Effector CD8-positive, alpha-beta T cell (primary cell): ENCODE measurements around the gene AKTIP.
A peak's percentile ranks its signal among the peaks of the same experiment; 100 is the strongest.

Experiments
- DNase-seq: peaks from one replicate; lab custom pipeline; 2025; lab: John Stamatoyannopoulos, UW

Gene AKTIP

GRCh38 chr16:53480394-53480793 is 22.6 kb downstream of the AKTIP start:
- DNase-seq: no peak

- DNase-seq: no peak
Measured at GRCh38 chr16:53478965-53479364, 24.0 kb downstream of the AKTIP start.

- no peak for DNase-seq
Measured at GRCh38 chr16:53476867-53477266, 26.1 kb downstream of the AKTIP start.

GRCh38 chr16:53465606-53466280 is 37.3 kb downstream of the AKTIP start:
- DNase-seq: no peak

GRCh38 chr16:53458635-53459034 is 44.4 kb downstream of the AKTIP start:
- no peak for DNase-seq

- DNase-seq: peak; percentile 48
Measured at GRCh38 chr16:53457670-53458069, 45.3 kb downstream of the AKTIP start.

- no peak for DNase-seq
Measured at GRCh38 chr16:53456625-53457024, 46.4 kb downstream of the AKTIP start.

GRCh38 chr16:53453928-53454327 is 49.1 kb downstream of the AKTIP start:
- DNase-seq: no peak

GRCh38 chr16:53449816-53450517 is 53.0 kb downstream of the AKTIP start:
- DNase-seq: no peak

GRCh38 chr16:53446090-53446489 is 56.9 kb downstream of the AKTIP start:
- DNase-seq: no peak

- DNase-seq: no peak
Measured at GRCh38 chr16:53445534-53445933, 57.5 kb downstream of the AKTIP start.
